NT2/D1 (cell line): Measurements from ENCODE around the gene CDC34.

Experiments
- SUZ12 ChIP-seq: IDR thresholded peaks from 2 replicates; pipeline ENCODE4 v1.6.1; 2011; ENCODE audit not compliant: insufficient read length, insufficient read depth; ENCODE audit errors: extremely low read depth
- YY1 ChIP-seq: IDR thresholded peaks from 2 replicates; pipeline ENCODE4 v1.6.1; 2011; ENCODE audit not compliant: insufficient read length, insufficient read depth
- ZNF274 ChIP-seq: IDR thresholded peaks from 2 replicates; pipeline ENCODE4 v1.6.1; 2011; ENCODE audit warnings: mild to moderate bottlenecking, low read depth, low read length

- no peak for TF ChIP-seq ZNF274
- TF ChIP-seq YY1, result no peak
- no peak for TF ChIP-seq SUZ12
These were observed 49.1 kb upstream of the CDC34 start for GRCh38 chr19:482186-483041.
